ENCODE results near the gene CDH19. TPM values are rescaled to one million over a fixed set of nuclear protein-coding genes. Genes with fewer than 3 reads are reported as not detected.

Gene CDH19
- total RNA-seq, 1 experiment from 2014 or later = not detected

DNA sequence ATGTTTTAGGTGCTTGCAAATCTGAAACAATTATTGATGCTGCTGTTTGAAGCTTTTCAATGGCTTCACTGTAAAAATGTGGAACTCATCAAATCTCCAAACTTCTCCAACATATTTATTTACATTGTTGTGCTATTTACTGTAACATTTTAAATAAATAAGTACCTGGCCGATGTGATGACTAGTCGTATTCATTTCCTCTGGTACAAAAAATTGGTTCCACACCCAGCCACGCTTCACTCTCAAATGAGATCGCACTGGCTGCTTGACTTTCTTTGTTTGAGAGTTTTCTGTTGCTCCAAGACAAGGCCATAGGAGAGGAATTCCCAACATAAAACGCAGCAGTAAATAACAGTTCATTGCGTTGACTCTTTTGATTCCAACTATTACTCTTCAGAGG, 32.0 kb downstream of the CDH19 start:
- intact Hi-C loops (cut with micrococcal nuclease) = no loop called here
- POLR2A ChIA-PET = interaction anchor here (0.6 kb wide), 1 partner anchor 130 kb away, joined by 3 read pairs; no protein-coding TSS in a partner anchor
- no peak overlapping the region for H3K4me3 Mint-ChIP-seq (ENCODE audit: unreplicated experiment)
- peaks cover 54% of the 10 kb centered on the region for H3K27me3 Mint-ChIP-seq (ENCODE audit: insufficient read depth, unreplicated experiment)
- no peaks in the 10 kb centered on the region for H3K9me3 Mint-ChIP-seq (ENCODE audit: unreplicated experiment)
- no peaks in the 10 kb centered on the region for H3K36me3 Mint-ChIP-seq (ENCODE audit: insufficient read depth, unreplicated experiment)
- no peak for DNase-seq (ENCODE audit: unreplicated experiment)
- TF ChIP-seq, protein P1, sequence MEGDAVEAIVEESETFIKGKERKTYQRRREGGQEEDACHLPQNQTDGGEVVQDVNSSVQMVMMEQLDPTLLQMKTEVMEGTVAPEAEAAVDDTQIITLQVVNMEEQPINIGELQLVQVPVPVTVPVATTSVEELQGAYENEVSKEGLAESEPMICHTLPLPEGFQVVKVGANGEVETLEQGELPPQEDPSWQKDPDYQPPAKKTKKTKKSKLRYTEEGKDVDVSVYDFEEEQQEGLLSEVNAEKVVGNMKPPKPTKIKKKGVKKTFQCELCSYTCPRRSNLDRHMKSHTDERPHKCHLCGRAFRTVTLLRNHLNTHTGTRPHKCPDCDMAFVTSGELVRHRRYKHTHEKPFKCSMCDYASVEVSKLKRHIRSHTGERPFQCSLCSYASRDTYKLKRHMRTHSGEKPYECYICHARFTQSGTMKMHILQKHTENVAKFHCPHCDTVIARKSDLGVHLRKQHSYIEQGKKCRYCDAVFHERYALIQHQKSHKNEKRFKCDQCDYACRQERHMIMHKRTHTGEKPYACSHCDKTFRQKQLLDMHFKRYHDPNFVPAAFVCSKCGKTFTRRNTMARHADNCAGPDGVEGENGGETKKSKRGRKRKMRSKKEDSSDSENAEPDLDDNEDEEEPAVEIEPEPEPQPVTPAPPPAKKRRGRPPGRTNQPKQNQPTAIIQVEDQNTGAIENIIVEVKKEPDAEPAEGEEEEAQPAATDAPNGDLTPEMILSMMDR (IDR thresholded peaks at IDR 0.05; ENCODE audit: unreplicated experiment) = no peak
- no TSS peak for BruUV-seq (replicated peaks)
- H3K4me1 Mint-ChIP-seq (ENCODE audit: insufficient read depth, unreplicated experiment) = no peaks in the 10 kb centered on the region
- H3K27ac Mint-ChIP-seq (ENCODE audit: low read depth, unreplicated experiment) = no peak overlapping the region
- CTCF ChIA-PET = interaction anchor here (0.6 kb wide), 2 partner anchors 58 to 178 kb away, joined by 3 read pairs; no protein-coding TSS in a partner anchor

GRCh38 chr18:66566616-66567015, 37.3 kb downstream of the CDH19 start:
- intact Hi-C loops (cut with micrococcal nuclease) = no loop called here
- peaks cover 47% of the 10 kb centered on the region for H3K27me3 Mint-ChIP-seq (ENCODE audit: insufficient read depth, unreplicated experiment)
- no TSS peak for BruUV-seq (replicated peaks)
- no peaks in the 10 kb centered on the region for H3K4me1 Mint-ChIP-seq (ENCODE audit: insufficient read depth, unreplicated experiment)
- TF ChIP-seq, protein P1 (IDR thresholded peaks at IDR 0.05; ENCODE audit: unreplicated experiment) = no peak
- H3K36me3 Mint-ChIP-seq (ENCODE audit: insufficient read depth, unreplicated experiment) = no peaks in the 10 kb centered on the region
- no peak overlapping the region for H3K27ac Mint-ChIP-seq (ENCODE audit: low read depth, unreplicated experiment)
- POLR2A ChIA-PET = no interaction called here
- H3K4me3 Mint-ChIP-seq (ENCODE audit: unreplicated experiment) = no peak overlapping the region
- no peak for DNase-seq (ENCODE audit: unreplicated experiment)
- no peaks in the 10 kb centered on the region for H3K9me3 Mint-ChIP-seq (ENCODE audit: unreplicated experiment)
- CTCF ChIA-PET = no interaction called here

DNA sequence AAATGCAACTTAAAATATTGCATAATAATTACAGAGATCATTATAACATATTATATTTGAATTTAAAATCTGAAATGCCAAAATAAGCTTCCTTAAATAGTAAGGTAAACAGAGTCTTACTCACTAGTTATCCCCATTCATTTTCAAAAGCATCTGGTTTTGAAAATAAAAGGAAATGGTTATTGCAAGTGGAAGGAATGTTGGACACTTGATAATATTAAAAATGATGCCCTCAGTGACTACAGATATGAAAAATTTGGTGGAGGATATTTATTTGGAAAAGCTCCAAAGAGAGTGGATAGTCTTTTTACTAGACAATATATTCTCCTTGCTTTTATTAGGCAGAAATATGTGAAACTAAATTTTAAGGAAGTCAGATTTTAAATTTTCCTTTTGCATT, 39.7 kb downstream of the CDH19 start:
- no peaks in the 10 kb centered on the region for H3K36me3 Mint-ChIP-seq (ENCODE audit: insufficient read depth, unreplicated experiment)
- DNase-seq (ENCODE audit: unreplicated experiment) = no peak
- CTCF ChIA-PET = no interaction called here

GRCh38 chr18:66562279-66562678, 41.6 kb downstream of the CDH19 start:
- no peak for DNase-seq (ENCODE audit: unreplicated experiment)
- Mint-ChIP-seq H3K4me3 (ENCODE audit: unreplicated experiment) (no peak overlapping the region), H3K4me1 (ENCODE audit: insufficient read depth, unreplicated experiment) (no peaks in the 10 kb centered on the region), H3K27ac (ENCODE audit: low read depth, unreplicated experiment) (no peak overlapping the region), H3K36me3 (ENCODE audit: insufficient read depth, unreplicated experiment) (no peaks in the 10 kb centered on the region), H3K27me3 (ENCODE audit: insufficient read depth, unreplicated experiment) (peaks cover 45% of the 10 kb centered on the region), H3K9me3 (ENCODE audit: unreplicated experiment) (no peaks in the 10 kb centered on the region)
- BruUV-seq (replicated peaks) = no TSS peak
- POLR2A ChIA-PET = no interaction called here
- TF ChIP-seq, protein P1 (IDR thresholded peaks at IDR 0.05; ENCODE audit: unreplicated experiment) = no peak
- CTCF ChIA-PET = interaction anchor here (0.6 to 0.7 kb wide), 2 partner anchors 241 to 657 kb away, joined by 3 to 8 read pairs; no protein-coding TSS in a partner anchor
- intact Hi-C loops (cut with micrococcal nuclease) = loop anchor here (5.0 kb wide), 2 partner anchors 185 to 635 kb away; no protein-coding TSS in a partner anchor

More for the DNA sequence above, 39.7 kb downstream of the CDH19 start:
- TF ChIP-seq, protein P1 (IDR thresholded peaks at IDR 0.05; ENCODE audit: unreplicated experiment) = no peak
- Mint-ChIP-seq H3K4me1 (ENCODE audit: insufficient read depth, unreplicated experiment) (no peaks in the 10 kb centered on the region), H3K27me3 (ENCODE audit: insufficient read depth, unreplicated experiment) (peaks cover 29% of the 10 kb centered on the region), H3K27ac (ENCODE audit: low read depth, unreplicated experiment) (no peak overlapping the region), H3K9me3 (ENCODE audit: unreplicated experiment) (no peaks in the 10 kb centered on the region), H3K4me3 (ENCODE audit: unreplicated experiment) (no peak overlapping the region)
- POLR2A ChIA-PET = no interaction called here
- no TSS peak for BruUV-seq (replicated peaks)
- intact Hi-C loops (cut with micrococcal nuclease) = loop anchor here (5.0 kb wide), 2 partner anchors 183 to 633 kb away; no protein-coding TSS in a partner anchor
